HG03378 (cell line): ENCODE measurements around the gene BCAS3.
"Not testable (repeated sequence)": the region's sequence is repeated elsewhere in the genome, so short reads cannot be mapped to it uniquely, and the experiment has no call there.

Experiments used
- ATAC-seq: cut with Tn5 transposase; IDR thresholded peaks from one replicate; pipeline ENCODE4 v1.9.1; 2021; ENCODE audit warnings: mild to moderate bottlenecking, moderate library complexity; ENCODE audit not compliant: unreplicated experiment

The BCAS3 gene

DNA sequence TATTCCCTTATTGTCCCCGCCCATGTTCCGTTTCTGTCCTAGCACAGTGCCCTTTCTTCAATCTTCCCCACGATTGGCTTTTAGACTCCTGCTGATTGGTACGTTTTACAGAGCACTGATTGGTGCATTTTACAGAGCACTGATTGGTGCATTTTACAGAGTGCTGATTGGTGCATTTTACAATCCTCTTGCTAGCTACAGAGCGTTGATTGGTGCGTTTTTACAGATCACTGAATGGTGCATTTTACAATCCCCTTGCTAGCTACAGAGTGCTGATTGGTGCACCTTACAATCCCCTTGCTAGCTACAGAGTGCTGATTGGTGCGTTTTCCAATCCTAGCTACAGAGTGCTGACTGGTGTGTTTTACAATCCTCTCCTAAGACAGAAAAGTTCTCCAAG is 3.0 kb upstream of the BCAS3 start:
- ATAC-seq, result not testable (repeated sequence)

DNA sequence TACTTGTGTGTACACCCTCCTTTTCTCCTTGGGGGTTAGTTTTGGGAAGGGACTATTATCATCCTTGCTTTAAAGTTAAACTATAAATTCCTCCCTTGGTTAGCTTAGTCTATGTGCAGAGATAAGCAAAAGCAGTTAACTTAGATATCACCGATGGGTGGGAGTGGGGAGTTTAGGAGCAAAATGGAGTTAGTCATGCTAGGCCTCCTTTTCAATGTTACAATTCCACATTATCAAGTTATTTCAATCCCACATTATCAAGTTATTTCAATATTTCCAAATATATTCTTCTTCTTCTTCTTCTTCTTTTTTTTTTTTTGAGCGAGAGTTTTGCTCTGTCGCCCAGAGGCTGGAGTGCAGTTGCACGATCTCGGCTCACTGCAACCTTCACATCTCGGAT is 1.7 kb upstream of the BCAS3 start:
- no peak for ATAC-seq

- ATAC-seq, result no peak
These were observed 818 bp upstream of the BCAS3 start for GRCh38 chr17:60676758-60677307.

- ATAC-seq, result no peak
These were observed 430 bp downstream of the BCAS3 start for GRCh38 chr17:60678118-60678444.

DNA sequence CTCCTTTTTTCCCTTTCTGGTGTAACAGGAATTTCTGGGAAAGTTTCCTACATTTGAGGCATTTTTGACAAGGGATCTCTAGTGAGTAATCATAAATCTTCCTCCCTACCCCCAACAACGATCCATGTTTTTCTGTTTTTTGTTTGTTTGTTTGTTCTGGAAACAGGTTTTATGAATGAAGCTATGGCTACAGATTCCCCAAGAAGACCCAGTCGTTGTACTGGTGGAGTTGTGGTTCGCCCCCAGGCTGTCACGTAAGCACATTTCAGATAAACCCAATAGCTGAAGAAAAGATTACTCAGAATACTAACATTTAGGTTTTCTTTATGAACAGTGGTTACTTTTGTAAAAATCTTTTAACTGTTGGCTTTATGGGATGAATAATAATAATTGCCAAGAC is 1.6 kb downstream of the BCAS3 start:
- ATAC-seq, result no peak

DNA sequence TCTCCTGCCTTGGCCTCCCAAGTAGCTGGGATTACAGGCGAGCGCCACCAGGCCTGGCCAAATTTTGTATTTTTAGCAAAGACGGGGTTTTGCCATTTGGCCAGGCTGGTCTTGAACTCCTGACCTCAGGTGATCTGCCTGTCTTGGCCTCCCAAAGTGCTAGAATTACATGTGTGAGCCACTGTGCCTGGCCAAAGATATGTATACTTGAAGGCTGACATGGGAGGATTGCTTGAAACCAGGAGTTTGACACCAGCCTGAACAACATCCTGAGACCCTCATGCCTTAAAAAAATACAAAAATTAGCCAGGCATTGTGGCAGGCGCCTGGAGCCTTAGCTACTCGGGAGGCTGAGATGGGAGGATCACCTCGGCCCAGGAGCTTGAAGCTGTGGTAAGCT is 3.1 kb downstream of the BCAS3 start:
- ATAC-seq, result no peak

- ATAC-seq, result no peak
These were observed 7.8 kb downstream of the BCAS3 start for GRCh38 chr17:60685437-60685836.

GRCh38 chr17:60695960-60696359 is 18.3 kb downstream of the BCAS3 start:
- ATAC-seq, result no peak

- no peak for ATAC-seq
These were observed 21.4 kb downstream of the BCAS3 start for GRCh38 chr17:60699090-60699489.

DNA sequence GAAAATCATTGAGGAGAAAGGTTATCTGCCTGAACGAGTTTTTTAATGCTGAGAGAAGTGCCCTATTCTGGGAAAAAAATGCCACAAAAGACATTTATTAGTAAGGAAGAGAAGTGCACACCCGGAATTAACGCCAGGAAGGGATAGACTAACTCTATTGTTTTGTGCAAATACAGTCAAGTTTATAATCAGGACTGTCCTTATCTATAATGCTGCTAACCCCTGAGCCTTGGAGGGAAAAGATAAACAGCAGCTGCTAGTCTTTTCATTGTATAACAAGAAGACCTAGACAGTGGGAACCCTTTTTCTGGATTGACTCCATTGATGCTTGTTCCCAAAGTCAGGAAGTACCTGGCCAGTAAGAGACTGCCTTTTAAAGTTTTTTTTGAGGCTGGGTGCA is 26.5 kb downstream of the BCAS3 start:
- no peak for ATAC-seq

DNA sequence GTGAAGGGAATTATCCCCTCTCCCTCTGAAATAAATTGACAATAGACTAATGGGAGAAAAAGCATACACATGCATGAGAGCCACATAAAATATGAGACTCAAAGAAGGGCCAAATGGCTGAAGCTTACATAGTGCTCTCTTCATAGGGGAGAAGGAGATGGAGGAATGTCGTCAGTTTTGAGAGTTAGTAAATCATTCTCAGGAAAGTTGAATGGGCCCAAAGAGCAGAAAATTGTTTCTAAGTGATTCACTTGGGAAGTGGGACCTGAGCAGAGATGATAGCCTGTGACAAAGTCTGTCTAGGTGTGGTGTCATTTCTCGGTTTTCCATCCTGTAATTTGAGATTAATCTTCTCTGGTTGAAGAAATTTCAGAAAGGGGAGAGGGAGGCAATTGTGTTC is 35.0 kb downstream of the BCAS3 start:
- no peak for ATAC-seq

DNA sequence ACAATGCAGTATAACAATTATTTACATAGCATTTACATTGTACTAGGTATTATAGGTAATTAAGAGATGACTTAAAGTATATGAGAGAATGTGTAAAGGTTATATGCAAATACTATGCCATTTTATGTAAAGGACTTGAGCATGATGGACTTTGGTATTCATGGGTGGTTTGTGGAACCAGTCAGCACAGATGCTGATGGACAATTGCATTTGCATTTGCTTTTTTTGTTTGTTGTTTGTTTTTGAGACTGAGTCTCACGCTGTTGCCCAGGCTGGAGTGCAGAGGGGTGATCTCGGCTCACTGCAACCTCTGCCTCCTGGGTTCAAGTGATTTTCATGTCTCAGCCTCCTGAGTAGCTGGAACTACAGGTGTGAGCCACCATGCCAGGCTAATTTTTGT is 36.0 kb downstream of the BCAS3 start:
- ATAC-seq, result no peak

DNA sequence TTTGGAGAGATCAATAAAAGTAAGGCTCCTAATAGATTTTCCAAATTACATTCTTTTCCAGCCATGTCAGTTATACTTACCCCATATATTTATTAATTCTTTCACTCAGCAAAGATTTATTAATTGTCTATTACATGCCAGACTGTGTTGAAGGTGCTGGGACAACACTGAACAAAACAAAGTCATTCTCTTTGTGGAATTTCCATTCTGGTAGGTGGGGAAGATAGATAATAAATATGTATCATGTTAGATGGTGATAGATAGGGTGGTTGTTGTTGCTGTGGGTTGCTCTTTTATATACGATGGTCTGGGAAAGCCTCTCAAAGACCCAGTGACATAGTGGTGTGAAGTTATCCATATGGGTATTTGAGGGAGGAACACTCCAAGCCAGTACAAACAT is 39.1 kb downstream of the BCAS3 start:
- ATAC-seq, result no peak

DNA sequence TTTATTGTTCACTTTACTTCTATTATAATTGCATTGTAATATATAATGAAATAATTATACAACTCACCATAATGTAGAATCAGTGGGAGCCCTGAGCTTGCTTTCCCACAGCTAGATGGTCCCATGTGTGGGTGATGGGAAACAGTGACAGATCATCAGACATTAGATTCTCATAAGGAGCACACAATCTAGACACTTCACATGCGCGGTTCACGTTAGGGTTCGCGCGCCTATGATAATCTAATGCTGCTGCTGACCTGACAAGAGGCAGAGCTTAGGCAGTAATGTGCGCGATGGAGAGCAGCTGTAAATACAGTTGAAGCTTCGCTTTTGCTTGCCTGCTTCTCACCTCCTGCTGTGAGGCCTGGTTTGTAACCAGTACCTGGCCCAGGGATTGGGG is 40.2 kb downstream of the BCAS3 start:
- ATAC-seq, result no peak

GRCh38 chr17:60720763-60721531 is 43.3 kb downstream of the BCAS3 start:
- no peak for ATAC-seq

- ATAC-seq, result no peak
These were observed 47.0 kb downstream of the BCAS3 start for GRCh38 chr17:60724647-60725046.

DNA sequence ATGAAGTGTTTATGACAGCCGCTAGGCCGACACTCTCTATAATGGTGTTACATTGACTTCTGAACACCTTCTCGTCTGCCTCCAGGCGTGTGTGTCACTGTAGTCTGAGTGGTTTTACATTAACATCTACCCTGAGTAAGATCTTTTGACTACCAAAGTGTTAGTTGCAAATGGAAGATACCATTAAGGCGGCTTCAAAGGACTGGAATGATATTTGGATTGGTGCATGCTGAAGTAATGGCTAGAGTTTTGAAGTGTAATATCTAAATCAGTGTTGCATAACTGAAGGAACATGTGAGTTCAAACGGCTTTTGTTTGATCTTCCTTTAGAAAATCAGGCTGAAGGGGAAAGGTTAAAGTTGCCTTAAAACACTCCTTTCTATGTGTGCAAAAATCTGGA is 52.2 kb downstream of the BCAS3 start:
- no peak for ATAC-seq

DNA sequence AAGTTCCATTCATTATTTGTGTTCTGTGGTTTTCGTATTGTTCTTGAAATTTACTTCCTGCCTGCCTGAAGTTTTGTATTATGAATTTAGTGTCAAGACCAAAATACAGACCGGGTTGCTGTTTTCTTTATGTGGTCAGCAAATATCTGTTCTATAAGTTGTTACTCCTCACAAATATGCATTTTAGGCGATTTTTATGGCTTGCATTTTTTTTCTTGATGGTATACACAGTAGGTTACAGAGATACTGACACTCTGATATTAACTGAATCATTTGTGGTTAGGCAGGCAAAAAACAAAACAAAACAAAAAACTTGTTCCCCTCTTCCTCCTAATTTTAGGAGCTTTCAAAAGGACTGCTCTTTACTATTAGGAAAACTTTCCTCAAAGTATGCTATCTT is 52.6 kb downstream of the BCAS3 start:
- no peak for ATAC-seq

DNA sequence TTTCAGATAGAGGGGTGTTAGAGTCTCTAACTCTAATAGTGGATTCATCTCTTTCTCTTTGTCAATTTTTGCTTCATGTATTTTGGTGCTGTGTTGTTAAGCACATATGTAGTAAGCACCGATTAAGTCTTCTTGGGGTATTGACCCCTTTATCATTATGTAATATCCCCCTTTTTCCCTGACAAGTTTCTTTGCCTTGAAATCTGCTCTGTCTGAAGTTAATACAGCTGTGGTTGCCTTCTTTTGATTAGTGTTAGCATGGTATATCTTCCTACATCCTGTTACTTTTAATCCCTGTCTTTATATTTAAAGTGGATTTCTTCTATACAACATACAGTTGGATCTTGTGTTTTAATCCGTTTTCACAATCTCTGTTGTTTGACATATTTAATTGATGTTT is 60.6 kb downstream of the BCAS3 start:
- no peak for ATAC-seq

- no peak for ATAC-seq
These were observed 62.9 kb downstream of the BCAS3 start for GRCh38 chr17:60740584-60740983.

- no peak for ATAC-seq
These were observed 63.4 kb downstream of the BCAS3 start for GRCh38 chr17:60741031-60741430.

DNA sequence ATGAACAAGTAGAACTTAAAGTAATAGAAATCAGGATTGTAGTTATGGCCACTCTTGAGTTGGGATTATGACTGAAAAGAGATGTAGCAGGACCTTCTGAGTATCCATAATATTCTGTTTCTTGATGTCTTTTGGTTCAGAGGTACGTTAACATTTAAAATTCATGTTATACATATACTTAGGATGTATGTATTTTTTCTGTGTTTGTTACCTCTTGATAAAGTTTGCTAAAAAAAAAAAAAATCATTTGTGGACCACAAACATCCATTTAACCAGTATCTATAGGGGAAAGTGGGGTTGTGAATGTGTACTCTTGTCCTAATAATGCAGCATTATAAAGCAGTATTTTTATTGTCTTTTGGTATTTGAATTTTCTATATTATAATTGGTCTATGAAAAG is 65.6 kb downstream of the BCAS3 start:
- ATAC-seq, result no peak

DNA sequence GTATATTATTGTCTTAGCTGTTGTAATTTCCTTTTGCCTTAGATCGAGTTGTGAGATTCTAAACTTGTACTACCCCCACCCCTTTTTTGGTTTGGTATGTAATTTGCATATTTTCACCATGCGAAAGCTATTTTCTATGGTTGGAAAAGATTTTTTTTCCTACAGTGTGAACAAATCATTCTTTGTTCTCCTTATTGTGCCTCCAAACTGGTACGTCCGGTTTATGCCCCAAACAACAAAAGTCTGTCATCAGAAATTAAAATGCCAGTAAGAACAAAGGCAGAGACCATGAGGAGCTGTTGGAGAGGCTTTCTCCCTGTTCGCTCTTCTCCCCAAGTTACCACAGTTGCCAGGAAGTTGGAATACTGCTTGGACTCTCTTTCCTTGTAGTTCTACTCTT is 66.1 kb downstream of the BCAS3 start:
- ATAC-seq, result no peak
